PC-9 (cell line): ENCODE measurements around the gene ADCY2.

Source experiments
- EZH2 ChIP-seq: fragments of 200-600 bp; sonication (generic); IDR thresholded peaks from 2 replicates; pipeline ENCODE4 v1.8.0; 2017; ENCODE audit warnings: antibody characterized with exemption, low read depth
- TF ChIP-seq, protein P1 (sequence below): fragments of 200-600 bp; sonication (generic); conservative IDR thresholded peaks from 2 replicates; pipeline ENCODE4 v1.6.1; 2017; ENCODE audit warnings: mixed run types, antibody characterized with exemption, mild to moderate bottlenecking, moderate library complexity

DNA sequence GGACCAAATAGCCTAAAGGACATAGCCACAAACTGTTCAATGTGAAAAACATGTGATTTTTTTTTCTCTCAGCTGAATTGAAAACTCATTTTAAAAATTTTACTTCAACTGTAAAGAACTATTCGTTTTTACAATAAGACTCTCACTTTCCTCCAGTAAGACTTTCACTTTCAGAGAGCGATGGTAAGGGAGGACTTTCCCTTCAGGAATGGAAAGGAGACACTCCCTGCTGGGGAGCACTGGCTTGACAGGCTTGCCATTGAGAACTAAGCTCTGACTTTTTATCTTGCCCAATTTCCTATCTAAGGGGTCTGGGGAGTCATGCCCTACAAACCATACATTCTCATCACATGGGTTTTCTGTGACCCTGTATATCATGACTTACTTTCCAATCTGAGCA lies 268.3 kb downstream of the ADCY2 start:
- TF ChIP-seq, protein P1, sequence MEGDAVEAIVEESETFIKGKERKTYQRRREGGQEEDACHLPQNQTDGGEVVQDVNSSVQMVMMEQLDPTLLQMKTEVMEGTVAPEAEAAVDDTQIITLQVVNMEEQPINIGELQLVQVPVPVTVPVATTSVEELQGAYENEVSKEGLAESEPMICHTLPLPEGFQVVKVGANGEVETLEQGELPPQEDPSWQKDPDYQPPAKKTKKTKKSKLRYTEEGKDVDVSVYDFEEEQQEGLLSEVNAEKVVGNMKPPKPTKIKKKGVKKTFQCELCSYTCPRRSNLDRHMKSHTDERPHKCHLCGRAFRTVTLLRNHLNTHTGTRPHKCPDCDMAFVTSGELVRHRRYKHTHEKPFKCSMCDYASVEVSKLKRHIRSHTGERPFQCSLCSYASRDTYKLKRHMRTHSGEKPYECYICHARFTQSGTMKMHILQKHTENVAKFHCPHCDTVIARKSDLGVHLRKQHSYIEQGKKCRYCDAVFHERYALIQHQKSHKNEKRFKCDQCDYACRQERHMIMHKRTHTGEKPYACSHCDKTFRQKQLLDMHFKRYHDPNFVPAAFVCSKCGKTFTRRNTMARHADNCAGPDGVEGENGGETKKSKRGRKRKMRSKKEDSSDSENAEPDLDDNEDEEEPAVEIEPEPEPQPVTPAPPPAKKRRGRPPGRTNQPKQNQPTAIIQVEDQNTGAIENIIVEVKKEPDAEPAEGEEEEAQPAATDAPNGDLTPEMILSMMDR = no peak
- no peak for TF ChIP-seq EZH2
